Activated gamma-delta T cell treated with Interleukin-2 at 50 U/mL for 16 hours (primary cell): Measurements from ENCODE around the gene STARD13.
"Not testable (repeated sequence)": the region's sequence is repeated elsewhere in the genome, so short reads cannot be mapped to it uniquely, and the experiment has no call there.

ENCODE experiments used
- DNase-seq: peaks from one replicate; pipeline ENCODE4 v3.0.0-alpha.2; 2020

The STARD13 gene

DNA sequence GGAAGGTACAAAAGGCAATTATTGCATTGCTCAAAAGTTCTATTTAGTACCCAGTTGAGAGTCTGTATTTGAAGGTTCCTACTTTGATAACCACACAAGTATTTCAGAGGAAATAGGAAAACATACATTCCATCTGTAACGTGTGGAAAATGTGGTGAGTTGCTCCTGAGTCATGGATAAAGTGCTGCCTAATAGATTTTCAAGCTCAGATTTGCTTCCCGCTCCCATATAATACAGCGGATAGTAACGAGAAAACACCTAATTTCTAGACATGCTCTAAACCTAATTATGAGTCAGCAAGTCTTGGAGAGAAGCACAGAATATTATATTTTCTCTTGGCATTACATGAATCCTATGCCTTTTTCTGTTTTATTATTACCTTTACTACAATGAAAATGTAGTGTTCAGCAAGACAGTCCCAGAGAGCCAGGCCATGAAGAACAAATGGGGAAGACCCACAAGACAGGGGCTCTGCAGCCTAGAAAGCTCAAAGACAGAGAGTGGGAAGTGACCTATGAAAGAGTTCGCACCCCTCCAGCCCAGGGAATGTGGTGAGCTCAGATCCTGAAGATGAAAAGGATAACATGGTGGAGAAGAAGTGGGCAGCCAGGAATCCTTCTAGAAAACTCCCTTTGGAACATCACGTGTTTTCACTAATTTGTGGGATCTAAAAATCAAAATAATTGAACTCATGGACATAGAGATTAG is 116.1 kb downstream of the STARD13 start:
- DNase-seq, result no peak

DNA sequence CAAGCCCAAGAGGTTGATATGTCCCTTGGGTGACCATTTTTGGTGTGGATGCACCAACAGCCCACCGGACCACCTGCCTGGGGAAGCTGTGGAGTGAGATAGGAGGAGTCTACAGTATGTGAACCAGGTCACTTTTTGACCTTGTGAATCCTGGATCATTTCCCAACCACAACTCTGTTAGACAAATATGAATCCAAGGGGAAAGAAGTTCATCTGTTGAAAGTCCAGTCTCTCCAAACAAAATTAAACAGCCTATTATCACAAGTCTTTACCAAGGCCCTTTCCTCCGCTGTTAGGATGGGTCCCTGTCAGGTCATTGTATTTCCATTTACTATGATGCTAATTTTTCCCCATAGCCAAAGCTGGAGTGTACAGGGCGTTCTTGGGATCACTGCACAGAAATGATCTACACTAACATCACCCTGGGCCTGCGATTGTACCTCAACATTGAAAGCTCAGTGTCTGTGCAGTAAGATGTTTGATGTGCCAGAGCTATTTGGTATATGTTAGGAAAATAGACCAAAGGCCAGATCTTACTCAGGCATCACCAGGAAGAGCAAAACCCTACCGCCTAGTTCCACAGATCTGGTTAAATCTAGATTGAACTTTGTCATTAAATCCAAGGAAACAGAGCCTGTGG is 117.1 kb downstream of the STARD13 start:
- no peak for DNase-seq

DNA sequence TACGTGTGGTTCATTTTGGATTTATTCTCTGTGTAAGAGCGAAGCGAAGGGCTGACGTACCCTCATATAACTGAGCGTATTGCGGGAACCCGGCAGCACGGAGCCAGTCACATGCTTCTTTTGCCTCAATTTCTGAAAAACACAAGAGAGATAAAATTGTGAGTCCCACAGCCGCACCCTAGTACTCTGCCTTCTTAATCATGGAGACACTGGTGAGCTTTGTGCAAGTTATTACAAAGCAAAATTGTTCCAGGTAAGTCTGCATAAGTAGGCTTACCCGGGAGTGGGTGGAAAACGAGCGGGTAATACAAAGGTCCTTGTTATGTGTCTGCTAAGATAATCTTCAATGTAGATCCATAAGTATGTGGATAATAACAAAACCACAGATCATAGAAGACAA is 118.1 kb downstream of the STARD13 start:
- DNase-seq, result no peak

DNA sequence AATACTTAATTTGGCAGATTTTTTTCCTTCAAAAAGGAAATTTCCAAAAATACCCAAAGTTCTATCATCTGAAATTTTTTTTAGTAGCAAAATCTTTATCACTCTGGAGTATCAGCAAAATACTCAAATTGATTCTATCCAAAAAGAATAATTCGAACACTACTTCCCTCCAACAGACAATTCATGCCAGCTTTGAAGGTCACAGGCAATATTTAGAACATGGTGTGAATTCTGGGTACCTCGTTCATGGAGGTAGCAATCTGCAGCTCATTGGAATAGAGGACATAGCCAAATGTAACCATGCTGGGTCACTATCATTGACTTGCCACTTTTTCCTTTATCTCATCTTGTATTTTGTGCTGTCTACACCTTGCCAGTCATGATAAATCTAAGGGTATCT is 119.8 kb downstream of the STARD13 start:
- no peak for DNase-seq

DNA sequence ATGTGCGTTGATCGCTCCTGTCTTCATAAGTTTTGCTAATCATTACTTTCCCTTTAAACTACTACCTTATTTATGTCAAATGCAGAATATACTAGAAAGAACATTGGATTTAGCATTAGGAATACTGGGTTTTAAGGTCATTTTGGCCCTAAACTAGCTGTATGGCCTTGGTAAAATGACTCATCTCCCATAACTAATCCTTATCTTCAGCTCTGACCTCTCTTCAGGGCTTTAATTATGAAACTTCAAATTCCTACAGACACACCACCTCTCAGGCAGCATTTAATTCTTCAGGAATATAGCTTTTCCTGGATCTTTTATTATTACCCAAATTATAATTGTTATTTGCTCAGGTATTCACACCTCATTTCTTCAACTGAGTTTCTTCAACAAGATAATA is 121.2 kb downstream of the STARD13 start:
- no peak for DNase-seq

- not testable (repeated sequence) for DNase-seq
These were observed 122.8 kb downstream of the STARD13 start for GRCh38 chr13:33162725-33163124.

GRCh38 chr13:33158816-33159215 is 126.7 kb downstream of the STARD13 start:
- DNase-seq, result no peak

DNA sequence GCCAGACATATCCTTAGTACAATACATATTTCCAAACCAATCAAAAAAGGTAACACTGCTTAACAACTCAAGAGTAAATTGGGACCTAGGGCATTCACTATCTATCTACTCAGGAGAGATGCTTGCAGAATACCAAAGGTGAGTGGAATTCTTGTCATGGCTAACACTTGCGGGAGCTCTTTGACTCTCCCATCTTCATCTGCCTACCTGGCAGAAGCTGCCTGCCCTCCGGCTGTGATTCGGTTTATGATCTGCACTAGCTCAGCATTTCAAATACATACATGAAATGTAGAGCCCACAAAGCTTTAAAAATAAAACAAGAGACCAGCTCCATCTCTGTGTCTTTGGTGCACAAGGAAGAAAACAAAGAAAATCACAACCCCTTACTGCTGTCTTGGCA is 127.3 kb downstream of the STARD13 start:
- no peak for DNase-seq

- no peak for DNase-seq
These were observed 130.6 kb downstream of the STARD13 start for GRCh38 chr13:33154911-33155310.

DNA sequence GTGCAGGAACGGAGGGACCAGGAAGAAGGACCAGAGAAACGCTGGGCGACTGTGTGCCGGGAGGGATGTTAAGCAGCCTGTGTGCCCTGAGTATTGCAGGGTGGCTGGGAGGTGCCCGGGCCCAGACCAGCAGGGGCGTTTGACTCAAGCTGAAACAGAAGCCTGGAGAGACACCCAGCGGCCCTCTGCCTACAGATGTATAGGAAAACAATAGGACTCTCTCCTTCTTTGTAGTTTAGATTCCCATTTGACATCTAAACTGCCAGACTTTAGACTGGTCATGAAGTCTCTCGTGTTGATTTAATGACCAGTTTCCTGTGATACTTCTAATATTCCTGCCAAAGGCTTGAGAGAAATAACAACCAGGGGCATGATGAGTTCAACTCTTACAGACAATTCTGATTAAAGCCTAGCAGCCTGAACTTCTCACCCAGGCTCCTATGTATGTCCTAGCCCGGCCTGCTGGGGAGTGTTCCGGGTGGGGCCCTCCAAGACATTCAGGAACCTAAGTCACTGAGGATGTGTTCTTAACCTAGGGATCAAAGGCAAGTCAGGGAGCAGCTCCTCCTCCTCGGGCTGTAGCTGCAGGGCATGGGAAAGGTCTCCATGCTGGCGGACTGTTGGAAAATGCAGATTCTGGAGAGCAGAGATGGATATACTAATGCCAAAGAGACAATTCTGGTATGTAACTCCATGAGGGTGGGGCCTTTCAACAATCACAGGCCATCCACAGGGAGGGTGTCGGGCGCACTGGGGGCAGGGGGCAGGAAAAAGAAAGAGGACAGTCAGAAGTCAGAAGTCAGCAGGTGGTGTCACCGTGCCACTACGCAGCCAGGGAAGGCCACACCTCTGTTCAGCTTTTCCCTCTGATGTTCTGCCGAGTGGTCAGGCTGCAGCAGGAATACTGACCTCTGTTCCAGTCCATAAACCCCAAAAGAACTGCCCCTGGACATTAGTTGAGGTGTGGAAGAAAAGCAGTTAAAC is 131.8 kb downstream of the STARD13 start:
- no peak for DNase-seq

GRCh38 chr13:33152389-33152788 is 133.2 kb downstream of the STARD13 start:
- DNase-seq, result no peak

DNA sequence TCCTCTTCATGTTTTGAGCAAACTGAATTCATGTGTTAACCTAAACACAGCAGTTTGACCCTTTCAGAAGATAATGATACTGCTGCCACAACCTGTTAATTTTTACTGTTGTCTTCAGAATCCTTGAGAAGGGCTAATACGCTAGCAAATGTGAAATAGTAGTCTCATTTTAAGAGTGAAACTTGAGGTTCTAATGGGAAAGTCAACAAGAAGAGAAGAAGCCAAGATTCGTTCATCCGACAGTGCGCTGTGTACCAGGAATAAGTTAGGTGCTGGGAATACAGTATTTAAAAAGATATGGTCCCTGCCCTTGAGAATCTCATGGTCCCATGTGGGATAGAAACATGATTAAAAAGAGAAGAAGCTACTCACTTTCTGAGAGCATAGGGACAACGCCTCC is 134.9 kb downstream of the STARD13 start:
- no peak for DNase-seq

- no peak for DNase-seq
These were observed 135.4 kb downstream of the STARD13 start for GRCh38 chr13:33150126-33150525.

DNA sequence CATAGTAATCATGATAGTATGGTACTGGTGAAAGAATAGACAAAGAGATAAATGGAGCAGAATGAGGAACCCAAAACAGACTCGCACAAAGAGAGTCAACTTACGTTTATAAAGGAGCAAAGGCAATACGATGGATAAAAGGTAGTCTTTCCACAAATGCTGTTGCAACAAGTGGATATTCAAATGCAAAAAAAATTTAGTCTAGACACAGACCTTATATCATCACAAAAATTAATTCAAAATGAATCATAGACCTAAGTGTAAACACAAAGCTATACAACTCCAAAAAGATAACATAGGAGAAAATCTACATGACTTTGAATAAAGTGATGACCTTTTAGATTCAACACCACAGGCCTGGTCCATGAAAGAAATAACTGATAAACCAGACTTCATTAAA is 137.7 kb downstream of the STARD13 start:
- no peak for DNase-seq

GRCh38 chr13:33146843-33147611 is 138.5 kb downstream of the STARD13 start:
- DNase-seq, result no peak

DNA sequence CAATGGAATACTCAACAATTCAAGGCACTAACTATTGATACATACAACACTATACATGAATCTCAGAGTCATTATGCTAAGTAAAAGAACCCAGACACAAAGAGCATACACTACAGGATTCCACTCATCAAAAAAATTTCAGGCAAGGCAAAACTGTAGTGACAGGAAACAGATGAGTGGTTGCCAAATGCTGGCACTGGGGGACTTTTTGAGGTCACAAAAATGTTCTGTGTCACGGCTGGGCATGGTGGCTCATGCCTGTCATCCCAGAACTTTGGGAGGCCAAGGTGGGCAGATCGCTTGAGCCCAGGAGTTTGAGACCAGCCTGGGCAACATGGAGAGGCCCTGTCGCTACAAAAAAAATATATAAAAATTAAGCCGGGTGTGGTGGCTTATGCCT is 139.9 kb downstream of the STARD13 start:
- DNase-seq, result no peak

DNA sequence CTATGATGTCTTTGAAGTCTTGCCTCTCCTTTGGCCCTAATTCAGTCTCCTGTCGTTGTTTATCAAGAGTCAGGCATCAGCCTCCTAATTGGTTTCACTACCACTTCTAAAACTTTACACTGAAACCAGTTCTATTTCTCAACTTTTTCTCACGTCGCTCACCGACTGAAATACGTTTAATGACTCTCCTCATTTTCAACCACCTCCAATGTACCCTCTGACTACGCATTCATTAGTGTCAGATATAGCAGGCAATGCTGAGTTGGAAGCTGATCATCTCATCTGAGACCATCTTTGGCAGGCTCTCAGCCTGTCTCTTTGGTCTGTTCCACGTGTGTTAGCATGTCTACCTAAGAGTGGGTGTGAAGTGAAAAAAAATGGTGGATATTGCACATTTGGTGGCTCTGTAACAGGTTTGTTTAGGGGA is 141.2 kb downstream of the STARD13 start:
- no peak for DNase-seq

- DNase-seq, result no peak
These were observed 145.6 kb downstream of the STARD13 start for GRCh38 chr13:33139780-33140535.

GRCh38 chr13:33139184-33139583 is 146.4 kb downstream of the STARD13 start:
- DNase-seq, result no peak

GRCh38 chr13:33138441-33138840 is 147.1 kb downstream of the STARD13 start:
- DNase-seq, result no peak

DNA sequence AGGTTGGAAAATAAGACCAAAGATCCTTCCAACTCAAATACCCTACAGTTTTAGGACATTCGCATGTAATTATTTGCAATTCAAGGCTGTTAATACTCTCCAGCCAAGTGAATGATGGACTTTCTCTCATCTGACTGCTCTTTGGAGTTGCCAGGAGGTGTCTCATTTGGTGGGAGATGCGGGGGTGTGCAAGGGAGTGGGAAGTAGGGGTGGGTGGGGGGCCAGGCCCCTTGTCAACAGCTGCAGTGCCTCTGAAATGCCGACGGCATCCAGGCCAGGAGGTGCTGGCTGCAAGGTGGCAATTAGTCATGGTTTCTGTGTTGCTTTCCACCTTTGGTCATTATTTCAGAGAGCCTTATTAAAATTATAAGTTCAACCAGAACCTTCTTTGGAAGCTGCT is 147.8 kb downstream of the STARD13 start:
- no peak for DNase-seq

- DNase-seq, result no peak
These were observed 150.5 kb downstream of the STARD13 start for GRCh38 chr13:33135097-33135496.
